Measurements from ENCODE around the gene LRMDA. TPM values are rescaled to one million over a fixed set of nuclear protein-coding genes. Genes with fewer than 3 reads are reported as not detected.

The LRMDA gene
- total and polyA plus RNA-seq, 10 of the 15 experiments (the other 5 are each of a cell fraction or from before 2014, with no cell fraction given): 0.07 to 0.54 (median 0.29) TPM; not detected in 4

GRCh38 chr10:76559892-76560220 is 1128.4 kb downstream of the LRMDA start (continued):
- TF ChIP-seq ZBTB4 (CRISPR knock-in tag; IDR thresholded peaks at IDR 0.05) (no peak), NRF1 (conservative IDR thresholded peaks at IDR 0.05; ENCODE audit: low read depth, low read length) (no peak), KAT2A (conservative IDR thresholded peaks at IDR 0.05; ENCODE audit: control insufficient read depth, low read depth, low read length) (no peak), CHD4 (IDR thresholded peaks at IDR 0.05) (no peak), CBX3 (IDR thresholded peaks at IDR 0.05; ENCODE audit: borderline replicate concordance, low read depth) (no peak), LARP7 (IDR thresholded peaks at IDR 0.05) (no peak), RB1 (IDR thresholded peaks at IDR 0.05; ENCODE audit: borderline replicate concordance) (no peak), IRF3 (IDR thresholded peaks at IDR 0.05) (no peak), ZNF274 (IDR thresholded peaks at IDR 0.05; ENCODE audit: insufficient read depth, insufficient read length) (no peak)
- TF ChIP-seq, protein P1, sequence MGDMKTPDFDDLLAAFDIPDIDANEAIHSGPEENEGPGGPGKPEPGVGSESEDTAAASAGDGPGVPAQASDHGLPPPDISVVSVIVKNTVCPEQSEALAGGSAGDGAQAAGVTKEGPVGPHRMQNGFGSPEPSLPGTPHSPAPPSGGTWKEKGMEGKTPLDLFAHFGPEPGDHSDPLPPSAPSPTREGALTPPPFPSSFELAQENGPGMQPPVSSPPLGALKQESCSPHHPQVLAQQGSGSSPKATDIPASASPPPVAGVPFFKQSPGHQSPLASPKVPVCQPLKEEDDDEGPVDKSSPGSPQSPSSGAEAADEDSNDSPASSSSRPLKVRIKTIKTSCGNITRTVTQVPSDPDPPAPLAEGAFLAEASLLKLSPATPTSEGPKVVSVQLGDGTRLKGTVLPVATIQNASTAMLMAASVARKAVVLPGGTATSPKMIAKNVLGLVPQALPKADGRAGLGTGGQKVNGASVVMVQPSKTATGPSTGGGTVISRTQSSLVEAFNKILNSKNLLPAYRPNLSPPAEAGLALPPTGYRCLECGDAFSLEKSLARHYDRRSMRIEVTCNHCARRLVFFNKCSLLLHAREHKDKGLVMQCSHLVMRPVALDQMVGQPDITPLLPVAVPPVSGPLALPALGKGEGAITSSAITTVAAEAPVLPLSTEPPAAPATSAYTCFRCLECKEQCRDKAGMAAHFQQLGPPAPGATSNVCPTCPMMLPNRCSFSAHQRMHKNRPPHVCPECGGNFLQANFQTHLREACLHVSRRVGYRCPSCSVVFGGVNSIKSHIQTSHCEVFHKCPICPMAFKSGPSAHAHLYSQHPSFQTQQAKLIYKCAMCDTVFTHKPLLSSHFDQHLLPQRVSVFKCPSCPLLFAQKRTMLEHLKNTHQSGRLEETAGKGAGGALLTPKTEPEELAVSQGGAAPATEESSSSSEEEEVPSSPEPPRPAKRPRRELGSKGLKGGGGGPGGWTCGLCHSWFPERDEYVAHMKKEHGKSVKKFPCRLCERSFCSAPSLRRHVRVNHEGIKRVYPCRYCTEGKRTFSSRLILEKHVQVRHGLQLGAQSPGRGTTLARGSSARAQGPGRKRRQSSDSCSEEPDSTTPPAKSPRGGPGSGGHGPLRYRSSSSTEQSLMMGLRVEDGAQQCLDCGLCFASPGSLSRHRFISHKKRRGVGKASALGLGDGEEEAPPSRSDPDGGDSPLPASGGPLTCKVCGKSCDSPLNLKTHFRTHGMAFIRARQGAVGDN (IDR thresholded peaks at IDR 0.05): no peak

Data from GM12878 (cell line).